ENCODE measurements around the gene SSH3. TPM values are rescaled to one million over a fixed set of nuclear protein-coding genes. Genes with fewer than 3 reads are reported as not detected.

The SSH3 gene
- polyA plus RNA-seq, 1 of the 3 experiments (the other 2 are of a cell fraction) = 13.5 TPM

GRCh38 chr11:67274768-67275605 is 28.3 kb upstream of the SSH3 start:
- H3K4me3 ChIP-seq (ENCODE audit: low read depth in 2 of 2, low read length in 1 of 2) = no peak overlapping the region
- H3F3A ChIP-seq (replicated peaks; ENCODE audit: insufficient read depth) = no peaks in the 10 kb centered on the region
- H3K4me2 ChIP-seq = no peak overlapping the region
- H3K36me3 ChIP-seq (replicated peaks in 1 of 2; ENCODE audit: control insufficient read depth in 1 of 2, insufficient read depth in 2 of 2, low read length in 1 of 2) = peaks cover 0 to 17% of the 10 kb centered on the region in 2 experiments
- H3K4me1 ChIP-seq (ENCODE audit: control insufficient read depth in 1 of 2, insufficient read depth in 2 of 2, low read depth in 1 of 2, low read length in 1 of 2) = peaks cover 0 to 6% of the 10 kb centered on the region in 2 experiments; a peak in 2 of 4 replicates
- POLR2A ChIA-PET = no interaction called here
- H3K27me3 ChIP-seq (ENCODE audit: insufficient read depth) = no peaks in the 10 kb centered on the region
- H3K9me3 ChIP-seq = no peaks in the 10 kb centered on the region
- TF ChIP-seq REST (IDR thresholded peaks at IDR 0.05; ENCODE audit: low read depth, low read length) (no peak), TEAD4 (IDR thresholded peaks at IDR 0.05; ENCODE audit: borderline replicate concordance, insufficient read depth) (no peak), RCOR1 (IDR thresholded peaks at IDR 0.05; ENCODE audit: low read length) (no peak), CHD2 (IDR thresholded peaks at IDR 0.05; ENCODE audit: low read length, partially characterized antibody) (no peak), RAD21 (IDR thresholded peaks at IDR 0.05; ENCODE audit: low read length) (no peak), ELF1 (IDR thresholded peaks at IDR 0.05) (no peak)
- no peak for DNase-seq
- no peaks in the 10 kb centered on the region for H3K9me2 ChIP-seq
- H4K20me1 ChIP-seq (ENCODE audit: insufficient read depth) = peaks cover 44% of the 10 kb centered on the region
- no peak overlapping the region for H2AFZ ChIP-seq (ENCODE audit: low read depth)
- no peak overlapping the region for H3K9ac ChIP-seq
- CTCF ChIA-PET = interaction anchor here (1.1 to 1.6 kb wide), 3 partner anchors 13 to 221 kb away, joined by 4 to 6 read pairs (median 5); partner anchors contain the start of gene ANKRD13D
- WGBS (ENCODE audit: low lambda C conversion rate) = 94% methylated on average over 27 of the region's 35 CpGs
- peaks cover 43% of the 10 kb centered on the region for H3K79me2 ChIP-seq (ENCODE audit: insufficient read depth)
- H3K27ac ChIP-seq (ENCODE audit: low read depth in 2 of 2, low read length in 1 of 2) = no peak overlapping the region; a peak in 1 of 4 replicates

GRCh38 chr11:67275606-67276409 is 27.5 kb upstream of the SSH3 start:
- peaks cover 0 to 25% of the 10 kb centered on the region in 2 experiments for H3K36me3 ChIP-seq (replicated peaks in 1 of 2; ENCODE audit: control insufficient read depth in 1 of 2, insufficient read depth in 2 of 2, low read length in 1 of 2)
- no peaks in the 10 kb centered on the region for H3K9me2 ChIP-seq
- DNase-seq = no peak

More at GRCh38 chr11:67275606-67276409, 27.5 kb upstream of the SSH3 start:
- TF ChIP-seq ELF1 (IDR thresholded peaks at IDR 0.05) (no peak), IRF3 (IDR thresholded peaks at IDR 0.05; ENCODE audit: low read depth, low read length) (no peak), FOXJ3 (CRISPR knock-in tag; IDR thresholded peaks at IDR 0.05) (no peak), PBX3 (IDR thresholded peaks at IDR 0.05) (no peak), RXRA (IDR thresholded peaks at IDR 0.05; ENCODE audit: borderline replicate concordance, low read depth) (no peak), GABPA (IDR thresholded peaks at IDR 0.05; ENCODE audit: low read depth) (no peak)
- Histone ChIP-seq H3K4me2 (no peak overlapping the region), H4K20me1 (ENCODE audit: insufficient read depth) (peaks cover 38% of the 10 kb centered on the region), H2AFZ (ENCODE audit: low read depth) (no peak overlapping the region), H3K27ac (ENCODE audit: low read depth in 2 of 2, low read length in 1 of 2) (no peak overlapping the region; a peak in 1 of 4 replicates), H3K4me1 (ENCODE audit: control insufficient read depth in 1 of 2, insufficient read depth in 2 of 2, low read depth in 1 of 2, low read length in 1 of 2) (peaks cover 0 to 6% of the 10 kb centered on the region in 2 experiments; a peak in 2 of 4 replicates), H3K4me3 (ENCODE audit: low read depth in 2 of 2, low read length in 1 of 2) (no peak overlapping the region), H3F3A (replicated peaks; ENCODE audit: insufficient read depth) (no peaks in the 10 kb centered on the region), H3K27me3 (ENCODE audit: insufficient read depth) (no peaks in the 10 kb centered on the region), H3K9ac (no peak overlapping the region), H3K9me3 (no peaks in the 10 kb centered on the region), H3K79me2 (ENCODE audit: insufficient read depth) (peaks cover 36% of the 10 kb centered on the region)
- CTCF ChIA-PET = interaction anchor here (1.4 to 2.7 kb wide), 3 partner anchors 9 to 222 kb away, joined by 4 to 11 read pairs (median 6); partner anchors contain the start of genes ANKRD13D and GRK2
- 97% methylated on average over 10 of the region's 17 CpGs for WGBS (ENCODE audit: low lambda C conversion rate)
- POLR2A ChIA-PET = no interaction called here
